Adrenal gland (tissue), 5 donors: ENCODE results near the gene TMEM107.

ENCODE experiments used
- CTCF ChIP-seq, 6 experiments: fragments of 450-650 bp in 4 of 6; fragments of 200-600 bp in 2 of 6; sonication (generic) in 1 of 6; IDR thresholded peaks; 1 replicate in 5 of 6; 2 replicates in 1 of 6; pipeline versions ENCODE4 v1.5.1 to v1.8.0; 2016 to 2021; ENCODE audit warnings: antibody characterized with exemption in 6 of 6, mild to moderate bottlenecking in 2 of 6, moderate library complexity in 1 of 6
- POLR2A ChIP-seq, 2 donors: fragments of 450-650 bp; IDR thresholded peaks; one replicate each; pipeline ENCODE4 v1.6.1; 2017; ENCODE audit warnings: antibody characterized with exemption in 2 of 2, mild to moderate bottlenecking in 2 of 2, moderate library complexity in 1 of 2
- donor health status: DM: no; HTN: no; CAD: no.

- no peak for TF ChIP-seq CTCF (IDR thresholded peaks at IDR 0.05)
- no peak for TF ChIP-seq POLR2A (IDR thresholded peaks at IDR 0.05)
These were observed 33.9 kb downstream of the TMEM107 start for GRCh38 chr17:8142158-8142886.
